K562 (cell line): Measurements from ENCODE around the gene PARS2. TPM values are rescaled to one million over a fixed set of nuclear protein-coding genes. Genes with fewer than 3 reads are reported as not detected.

Source experiments
- ATAC-seq: fragments of 200-7000 bp; cut with Tn5 transposase; 3 replicates; pipeline ENCODE4 v1.9.1; 2020; ENCODE audit warnings: moderate library complexity
- Bru-seq: library from RNA; stranded (reverse); fragments of 400-500 nt; gene quantifications from one replicate; lab custom pipeline; 2021; lab: Mats Ljungman, UMichigan
- BruChase-seq, 2 experiments: library from RNA; stranded (reverse); fragments of 400-500 nt; gene quantifications; one replicate each; lab custom pipeline; 2021; lab: Mats Ljungman, UMichigan
- BruUV-seq: library from RNA; stranded (reverse); fragments of 400-500 nt; replicated peaks from 2 replicates; lab custom pipeline; 2021; lab: Mats Ljungman, UMichigan
- CTCF ChIA-PET: fragments of 300-600 bp; formaldehyde crosslinking; extraction: SDS; loops from one replicate; lab custom pipeline; 2021; ENCODE audit warnings: low intra/inter-chr PET ratio; lab: Yijun Ruan, JAX
- POLR2A ChIA-PET: fragments of 300-600, 350-650 bp; sonication (Branson Sonifier 250); formaldehyde crosslinking; extraction: SDS; loops from one replicate; lab custom pipeline; 2021; ENCODE audit warnings: antibody characterized with exemption, inconsistent platforms; lab: Yijun Ruan, JAX
- DNase-seq, 4 experiments: peaks; one replicate each; pipeline versions ENCODE4 v3.0.0 to v3.0.0-alpha.2; 2011 to 2018; ENCODE audit warnings: low spot score in 3 of 4, mixed read lengths in 3 of 4; ENCODE audit errors: extremely low read depth in 1 of 4
- FAIRE-seq: peaks from 2 replicates; lab custom pipeline; 2011; peaks lifted over from hg19 to GRCh38; lab: Jason Lieb, UNC
- H2AFZ ChIP-seq: 2 replicates; pipeline ENCODE4 v1.6.0; 2011; ENCODE audit warnings: low read depth, low read length, control low read depth, inconsistent platforms
- H3K27ac ChIP-seq: fragments of 200-600 bp; 3 replicates; pipeline ENCODE4 v1.8.0; 2011; ENCODE audit warnings: low read depth, mild to moderate bottlenecking, control low read depth, inconsistent platforms, low read length, moderate library complexity, mixed read lengths; ENCODE audit errors: extremely low read depth
- H3K27me3 ChIP-seq, 2 experiments: fragments of 300-600 bp in 1 of 2; 2 replicates in 1 of 2; 3 replicates in 1 of 2; pipeline versions ENCODE4 v1.6.0 to v1.8.0; 2011; ENCODE audit warnings: inconsistent platforms in 2 of 2, low read length in 2 of 2, mild to moderate bottlenecking in 1 of 2, mixed read lengths in 1 of 2, moderate library complexity in 1 of 2; ENCODE audit not compliant: control insufficient read depth in 2 of 2, insufficient read depth in 2 of 2
- H3K36me3 ChIP-seq: fragments of 300-600 bp; 3 replicates; pipeline ENCODE4 v1.8.0; 2011; ENCODE audit warnings: mild to moderate bottlenecking, low read length, inconsistent platforms; ENCODE audit not compliant: control insufficient read depth, insufficient read depth
- H3K4me1 ChIP-seq, 2 experiments: fragments of 200-600 bp in 1 of 2; replicated peaks in 1 of 2; 2 replicates in 1 of 2; 3 replicates in 1 of 2; pipeline versions ENCODE4 v1.5.1 to v1.8.0; 2011; ENCODE audit warnings: inconsistent platforms in 2 of 2, low read length in 2 of 2, mild to moderate bottlenecking in 1 of 2, mixed read lengths in 1 of 2, moderate library complexity in 1 of 2; ENCODE audit not compliant: control insufficient read depth in 2 of 2, insufficient read depth in 2 of 2
- H3K4me2 ChIP-seq: 2 replicates; pipeline ENCODE4 v1.6.1; 2011; ENCODE audit warnings: low read length, control low read depth, inconsistent platforms, mixed read lengths; ENCODE audit not compliant: insufficient read depth
- H3K4me3 ChIP-seq: fragments of 200-600 bp; sonication (generic), shearing (Covaris generic); 2 replicates; pipeline ENCODE4 v1.5.1; 2016; ENCODE audit warnings: control low read depth, inconsistent platforms
- H3K79me2 ChIP-seq: fragments of 200-600 bp; 3 replicates; pipeline ENCODE4 v1.8.0; 2011; ENCODE audit warnings: low read length, inconsistent platforms; ENCODE audit not compliant: control insufficient read depth, insufficient read depth
- H3K9ac ChIP-seq, 2 experiments: 2 replicates each; pipeline versions ENCODE4 v1.6.0 to v1.6.1; 2011; ENCODE audit warnings: low read depth in 2 of 2, low read length in 2 of 2, control low read depth in 1 of 2, inconsistent platforms in 1 of 2, mild to moderate bottlenecking in 1 of 2, mixed read lengths in 1 of 2; ENCODE audit not compliant: insufficient read depth in 1 of 2
- H3K9me1 ChIP-seq: one replicate; pipeline ENCODE4 v1.6.0; 2011; ENCODE audit warnings: inconsistent platforms, mild to moderate bottlenecking, low read length, moderate library complexity; ENCODE audit not compliant: control insufficient read depth, insufficient read depth
- H3K9me3 ChIP-seq: replicated peaks from 2 replicates; pipeline ENCODE4 v1.5.1; 2011; ENCODE audit warnings: low read depth, low read length, inconsistent platforms; ENCODE audit not compliant: control insufficient read depth, insufficient read depth
- H4K20me1 ChIP-seq: replicated peaks from 2 replicates; pipeline ENCODE4 v1.6.1; 2011; ENCODE audit warnings: low read length, inconsistent platforms, mixed read lengths; ENCODE audit not compliant: control insufficient read depth, insufficient read depth
- BMI1 ChIP-seq: fragments of 150-350 bp; IDR thresholded peaks from 2 replicates; pipeline ENCODE4 v1.6.1; 2014; ENCODE audit warnings: low read length
- CC2D1A ChIP-seq: fragments of 450-650 bp; IDR thresholded peaks from 2 replicates; pipeline ENCODE4 v1.6.1; 2017; ENCODE audit warnings: mild to moderate bottlenecking
- ETV1 ChIP-seq: fragments of 450-650 bp; conservative IDR thresholded peaks from 2 replicates; pipeline ENCODE4 v1.6.1; 2016; ENCODE audit warnings: missing genetic modification characterization, control low read depth, low read depth, missing compliant biosample characterization
- FOXA3 ChIP-seq, 2 experiments: fragments of 450-650 bp in 1 of 2; sonication (generic) in 1 of 2; formaldehyde crosslinking; IDR thresholded peaks in 1 of 2; conservative IDR thresholded peaks in 1 of 2; 2 replicates each; pipeline versions ENCODE4 v1.4.0 to v1.8.0; 2020 to 2022; ENCODE audit warnings: mild to moderate bottlenecking in 2 of 2, missing genetic modification reagents in 1 of 2
- HINFP ChIP-seq: fragments of 450-650 bp; conservative IDR thresholded peaks from 2 replicates; pipeline ENCODE4 v1.6.1; 2016; ENCODE audit warnings: missing genetic modification characterization, low read depth, mild to moderate bottlenecking, control low read depth, missing compliant biosample characterization
- MAFK ChIP-seq: IDR thresholded peaks from 2 replicates; pipeline ENCODE4 v1.6.1; 2011; ENCODE audit warnings: low read length, improper control_type of control experiment
- MED1 ChIP-seq: sonication (generic); formaldehyde crosslinking; IDR thresholded peaks from 2 replicates; pipeline ENCODE4 v1.8.1; 2023; ENCODE audit warnings: missing genetic modification reagents, borderline replicate concordance
- NFE2L1 ChIP-seq: fragments of 450-650 bp; IDR thresholded peaks from 2 replicates; pipeline ENCODE4 v1.6.1; 2016; ENCODE audit warnings: missing genetic modification characterization, low read depth, mild to moderate bottlenecking, missing compliant biosample characterization, moderate library complexity, borderline replicate concordance
- WHSC1 ChIP-seq: IDR thresholded peaks from one replicate; pipeline ENCODE4 v1.6.1; 2012; ENCODE audit warnings: low read length, control low read depth, inconsistent platforms
- ZNF436 ChIP-seq: fragments of 250-450, 450-650 bp; sonication (Bioruptor Pico); formaldehyde crosslinking; IDR thresholded peaks from 2 replicates; pipeline ENCODE4 v1.7.0; 2020; ENCODE audit warnings: mild to moderate bottlenecking
- ZNF561 ChIP-seq: fragments of 450-650 bp; formaldehyde crosslinking; conservative IDR thresholded peaks from 2 replicates; pipeline ENCODE4 v1.4.0; 2020; ENCODE audit warnings: mild to moderate bottlenecking, moderate library complexity
- WGBS: fragments of 100-300 bp; shearing (Covaris generic); methylation state at CpG from one replicate; pipeline ENCODE4 v1.1.6; 2016; ENCODE audit warnings: low coverage, mixed read lengths; ENCODE audit not compliant: insufficient coverage; ENCODE audit errors: missing lambda C conversion rate; 5-methylcytosine and 5-hydroxymethylcytosine counted together
- in situ Hi-C: fragments of 300-500 bp; cut with MboI; formaldehyde crosslinking; loops from 4 replicates; pipeline ENCODE4 v1.15.0; 2018; ENCODE audit warnings: inconsistent platforms, mixed read lengths
- intact Hi-C: fragments of 100-400 bp; cut with micrococcal nuclease; formaldehyde crosslinking; loops from 2 replicates; pipeline ENCODE4 v1.14.2; 2022
- long read RNA-seq, 3 experiments: library from polyadenylated mRNA in 2 of 3; library from RNA in 1 of 3; unstranded in 2 of 3; stranded (forward) in 1 of 3; transcript quantifications; one replicate each; pipeline ENCODE4 v2.0.0, GENCODE V29; 2019 to 2022
- polyA minus RNA-seq, 3 experiments: library from RNA; depleted of rRNA, polyadenylated mRNA; stranded (reverse); fragments of >200 nt; gene quantifications; 2 replicates each; pipeline ENCODE4 v1.2.3, GENCODE V29; 2011
- polyA plus RNA-seq, 8 experiments: library from polyadenylated mRNA; depleted of rRNA in 4 of 8; stranded (reverse) in 5 of 8; unstranded in 3 of 8; fragments of >200 nt; fragmentation: Nextera tagmentation in 2 of 8; fragmentation: Illumina TruSeq in 1 of 8; extraction: Ambion mirVana in 2 of 8; extraction: Trizol in 1 of 8; gene quantifications; 2 replicates each; pipeline versions ENCODE4 v1.2.1 to v1.2.3, GENCODE V29; 2011 to 2014; ENCODE audit warnings: inconsistent platforms in 1 of 8, missing spikeins in 1 of 8
- total RNA-seq, 7 experiments: library from RNA; depleted of rRNA in 6 of 7; stranded (reverse); fragments of >200 nt in 6 of 7; fragmentation: Illumina TruSeq in 2 of 7; extraction: Trizol in 2 of 7; gene quantifications; 2 replicates each; pipeline versions ENCODE4 v1.2.1 to v1.2.3, GENCODE V29; 2011 to 2021; ENCODE audit warnings: low replicate concordance in 1 of 7
- TF ChIP-seq, protein P1 (sequence below): fragments of 450-650 bp; formaldehyde crosslinking; IDR thresholded peaks from 2 replicates; pipeline ENCODE4 v1.4.0; 2020; ENCODE audit warnings: mild to moderate bottlenecking, moderate library complexity

The PARS2 gene
- 5.5 and 11.9 TPM in 2 replicates for total RNA-seq (2011; cell fraction: chromatin; rRNA removed; ENCODE audit: low replicate concordance)
- total RNA-seq (2011; cell fraction: nucleolus; rRNA removed) = 11.8 and 16.0 TPM in 2 replicates
- total RNA-seq (2011; cell fraction: nucleoplasm; rRNA removed) = 9.7 and 11.1 TPM in 2 replicates
- 8.5 and 11.8 TPM in 2 replicates for total RNA-seq (2014; rRNA removed)
- 7.0 and 7.6 TPM in 2 replicates for total RNA-seq (2014; rRNA removed; fragmentation: Illumina TruSeq; extraction: Trizol)
- 7.9 and 8.1 TPM in 2 replicates for total RNA-seq (2015; rRNA removed; fragmentation: Illumina TruSeq; extraction: Trizol)
- 10.6 and 11.6 TPM in 2 replicates for total RNA-seq (2021)
- polyA plus RNA-seq (2011; rRNA removed) = 6.7 and 11.4 TPM in 2 replicates
- polyA plus RNA-seq (2011; cell fraction: cytosol; rRNA removed) = 13.4 and 13.5 TPM in 2 replicates
- polyA plus RNA-seq (2011; cell fraction: nucleus; rRNA removed) = 5.1 and 5.9 TPM in 2 replicates
- polyA plus RNA-seq (2012) = 9.6 and 9.8 TPM in 2 replicates
- polyA plus RNA-seq (2014; fragmentation: Illumina TruSeq; extraction: Trizol) = 12.4 and 12.8 TPM in 2 replicates
- polyA plus RNA-seq (2014; fragmentation: Nextera tagmentation; extraction: Ambion mirVana) = 10 to 100 TPM in 1 of 2 experiments, 1 to 10 TPM in 1; 6.3 to 11.4 TPM
- 7.3 and 7.6 TPM in 2 replicates for polyA plus RNA-seq (2014; rRNA removed)
- 11.0 and 13.8 TPM in 2 replicates for polyA minus RNA-seq (2011; rRNA and poly(A)+ RNA removed)
- 5.7 and 7.2 TPM in 2 replicates for polyA minus RNA-seq (2011; cell fraction: cytosol; rRNA and poly(A)+ RNA removed)
- polyA minus RNA-seq (2011; cell fraction: nucleus; rRNA and poly(A)+ RNA removed) = 5.8 and 10.2 TPM in 2 replicates
- percentile 78 among the genes with signal in this experiment for Bru-seq, nascent RNA
- BruChase-seq, experiment 1, labeled RNA remaining after a 2-hour chase = percentile 61 among the genes with signal in this experiment
- percentile 58 among the genes with signal in this experiment for BruChase-seq, experiment 2, labeled RNA remaining after a 6-hour chase
- long read RNA-seq, experiment 1, transcript PARS2-201 (2 exons, 2,347 nt) = major isoform, 51 of 68 reads
- long read RNA-seq, experiment 1, partial matches to known transcripts = 0 of 68 reads
- long read RNA-seq, experiment 1, other reads (novel, unspliced or antisense) = 17 of 68 reads
- long read RNA-seq, experiment 2, transcript PARS2-201 (2 exons, 2,347 nt) = major isoform, 11 of 21 reads
- long read RNA-seq, experiment 2, partial matches to known transcripts = 9 of 21 reads
- long read RNA-seq, experiment 2, other reads (novel, unspliced or antisense) = 1 of 21 reads
- long read RNA-seq, experiment 3, transcript PARS2-201 (2 exons, 2,347 nt) = major isoform, 7 of 8 reads
- long read RNA-seq, experiment 3, partial matches to known transcripts = 1 of 8 reads
- long read RNA-seq, experiment 3, other reads (novel, unspliced or antisense) = 0 of 8 reads

DNA sequence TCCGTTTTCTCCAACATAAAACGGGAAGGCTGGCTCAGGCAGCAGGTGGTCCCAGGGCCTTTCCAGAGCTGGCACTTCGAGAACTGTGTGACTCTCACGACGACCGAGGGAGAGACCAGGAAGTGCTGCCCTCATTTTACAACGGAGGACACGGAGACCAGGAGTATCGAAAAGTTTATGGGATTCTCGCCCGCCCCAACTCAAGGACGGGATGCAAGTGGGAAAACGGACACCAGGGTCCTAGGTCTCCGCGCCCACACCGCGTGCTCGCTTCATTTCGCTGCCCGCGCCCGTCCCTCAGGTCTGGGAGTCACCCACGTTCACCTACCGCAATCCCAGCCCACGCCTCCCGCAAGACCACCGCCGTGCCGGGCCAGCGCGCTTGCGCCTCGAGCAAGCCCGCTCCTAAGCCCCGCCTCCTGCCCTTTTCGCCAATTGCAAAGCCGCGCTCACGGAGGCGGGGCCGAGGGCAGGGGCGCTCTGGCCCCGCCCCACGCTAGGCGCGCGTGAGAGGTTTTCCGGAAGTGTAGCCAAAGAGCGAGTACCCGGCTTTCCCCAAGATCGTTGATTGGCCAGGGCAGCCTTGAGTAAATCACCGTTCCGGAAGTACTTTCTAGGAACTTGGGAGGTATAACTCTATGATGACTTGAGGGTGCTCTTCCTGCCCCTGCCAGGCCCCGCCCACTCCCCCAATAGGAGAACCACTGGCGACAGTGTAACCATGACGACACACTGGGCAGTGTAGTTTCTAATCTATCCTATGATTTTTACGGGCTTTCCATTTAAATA lies at the start of gene PARS2:
TSS of gene PARS2 (minus strand) at position 391 of the 789 bp plus-strand sequence. CDS start 5,362 bp downstream, outside the sequence.
- no peaks in the 10 kb centered on the region; a peak in 1 of 5 replicates for H3K27me3 ChIP-seq
- no peaks in the 10 kb centered on the region for H3K36me3 ChIP-seq
- H3K9ac ChIP-seq = peak within 1 kb of the TSS; percentile 90 to 94
- ChIA-PET POLR2A (interaction anchor here (0.9 to 2.9 kb wide), 5 partner anchors 13 to 41 kb away, joined by 3 to 19 read pairs (median 9); no protein-coding TSS in a partner anchor), CTCF (interaction anchor here (1.3 kb wide), 1 partner anchor 27 kb away, joined by 3 read pairs; no protein-coding TSS in a partner anchor)
- ATAC-seq (peak; percentile 97), DNase-seq (peak; percentile 99 to 100 (median 100)), FAIRE-seq (peak; percentile 99)
- peak within 1 kb of the TSS; percentile 100 for H3K4me2 ChIP-seq
- WGBS = 2% methylated on average over 57 of the region's 57 CpGs
- peak within 1 kb of the TSS; percentile 87 for H3K4me3 ChIP-seq
- in situ Hi-C loops (no loop called here), intact Hi-C loops (loop anchor here (2.0 kb wide), 1 partner anchor 50 kb away; the partner anchor contains the start of gene TTC4)
- no TSS peak for BruUV-seq
- H2AFZ ChIP-seq = peak within 1 kb of the TSS; percentile 96
- peaks cover 0 to 7% of the 10 kb centered on the region in 2 experiments; a peak in 2 of 5 replicates for H3K4me1 ChIP-seq
- H3K9me1 ChIP-seq = no peaks in the 10 kb centered on the region
- H4K20me1 ChIP-seq = no peaks in the 10 kb centered on the region
- H3K27ac ChIP-seq = peak within 1 kb of the TSS; percentile 75
- H3K9me3 ChIP-seq = no peaks in the 10 kb centered on the region
- peaks cover 18% of the 10 kb centered on the region for H3K79me2 ChIP-seq
- peak; percentile 13; the same call in 1 of the 2 replicates for TF ChIP-seq MAFK
- TF ChIP-seq BMI1 = peak; percentile 96
- 0 out of 2 replicates have a peak, but pooled peaks have one; percentile 1 for TF ChIP-seq ZNF561
- no peak for TF ChIP-seq MED1
- no peak for TF ChIP-seq WHSC1
- 0 out of 4 replicates have a peak, but pooled peaks of 1 of the 2 experiments have one; percentile 19 for TF ChIP-seq FOXA3 (CRISPR knock-in tag; conservative IDR thresholded peaks at IDR 0.05 in 1 of 2, IDR thresholded peaks at IDR 0.05 in 1 of 2)
- TF ChIP-seq, protein P1, sequence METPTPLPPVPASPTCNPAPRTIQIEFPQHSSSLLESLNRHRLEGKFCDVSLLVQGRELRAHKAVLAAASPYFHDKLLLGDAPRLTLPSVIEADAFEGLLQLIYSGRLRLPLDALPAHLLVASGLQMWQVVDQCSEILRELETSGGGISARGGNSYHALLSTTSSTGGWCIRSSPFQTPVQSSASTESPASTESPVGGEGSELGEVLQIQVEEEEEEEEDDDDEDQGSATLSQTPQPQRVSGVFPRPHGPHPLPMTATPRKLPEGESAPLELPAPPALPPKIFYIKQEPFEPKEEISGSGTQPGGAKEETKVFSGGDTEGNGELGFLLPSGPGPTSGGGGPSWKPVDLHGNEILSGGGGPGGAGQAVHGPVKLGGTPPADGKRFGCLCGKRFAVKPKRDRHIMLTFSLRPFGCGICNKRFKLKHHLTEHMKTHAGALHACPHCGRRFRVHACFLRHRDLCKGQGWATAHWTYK (CRISPR knock-in tag) = 0 out of 2 replicates have a peak, but pooled peaks have one; percentile 28
- no peak for TF ChIP-seq CC2D1A
- TF ChIP-seq ETV1 (tag) = peak; percentile 87
- no peak for TF ChIP-seq HINFP (tag)
- no peak for TF ChIP-seq NFE2L1 (tag)
- TF ChIP-seq ZNF436 = no peak
